NCI-H187 treated with DMSO at 0.1 percent for 48 hours (cell line): ENCODE results near the gene POLR2J2.
"Not testable (repeated sequence)": the region's sequence is repeated elsewhere in the genome, so short reads cannot be mapped to it uniquely, and the experiment has no call there.

Source experiments
- DNase-seq: peaks from one replicate; lab custom pipeline; 2025; lab: John Stamatoyannopoulos, UW

POLR2J2 gene

GRCh38 chr7:102671166-102671955 lies at the start of gene POLR2J2:
POLR2J2 (minus strand) TSS chr7:102671663; CDS start chr7:102671601, 62 bp downstream.
- not testable (repeated sequence) for DNase-seq

GRCh38 chr7:102718491-102718890 lies 47.0 kb upstream of the POLR2J2 start:
- not testable (repeated sequence) for DNase-seq

DNA sequence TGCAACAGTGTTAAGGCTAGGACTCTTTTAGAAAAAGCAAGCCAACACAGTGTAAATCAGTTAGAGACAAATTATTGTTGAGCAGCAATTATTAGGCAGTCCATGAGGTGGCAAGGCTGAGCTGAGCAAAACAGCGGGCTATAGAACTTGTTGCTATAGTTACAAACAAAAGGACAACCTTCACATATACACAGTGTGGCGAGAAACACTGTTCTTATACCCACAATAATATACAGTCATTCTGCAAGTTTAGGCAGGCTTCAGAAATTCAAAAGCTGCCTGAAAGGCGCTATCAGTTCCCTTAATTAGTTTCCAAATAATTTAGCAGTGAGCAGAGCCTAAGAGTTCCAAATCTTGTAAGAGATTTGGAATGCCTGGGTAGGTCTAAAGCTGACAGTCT lies 44.3 kb upstream of the POLR2J2 start:
- not testable (repeated sequence) for DNase-seq

DNA sequence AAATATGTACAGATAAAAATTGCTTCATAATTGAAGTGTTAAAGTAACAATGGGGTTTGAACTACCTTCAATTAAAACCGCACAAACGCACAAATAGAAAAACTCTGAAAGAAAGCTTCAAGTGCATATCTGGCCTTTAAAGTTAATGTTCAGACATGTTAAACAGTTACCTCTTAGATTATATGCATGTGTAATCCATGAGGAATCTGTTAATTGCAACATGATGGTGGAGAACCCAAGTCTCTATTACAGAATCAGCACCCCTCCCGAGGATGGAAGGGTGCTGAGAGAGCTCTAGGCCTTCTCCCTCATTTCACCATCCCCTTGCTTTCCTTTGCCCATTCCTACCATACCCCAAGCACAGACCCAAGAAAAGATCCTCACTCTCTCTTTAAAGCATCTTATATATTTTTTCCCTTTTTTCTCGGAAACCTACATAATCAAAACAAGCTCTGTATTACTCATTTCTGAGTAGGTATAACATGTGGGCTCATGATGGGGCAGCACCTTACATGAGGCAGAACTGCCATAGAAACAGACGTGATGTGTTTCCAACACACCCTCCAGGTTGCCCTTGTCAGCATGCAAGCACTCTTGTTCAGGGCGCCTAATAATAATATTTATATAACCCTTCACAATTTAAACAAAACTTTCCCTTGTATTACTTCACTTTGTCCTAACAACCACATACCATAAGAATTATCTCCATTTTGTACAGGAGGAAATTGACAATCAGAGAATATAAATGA lies 43.5 kb upstream of the POLR2J2 start:
- DNase-seq = not testable (repeated sequence)

DNA sequence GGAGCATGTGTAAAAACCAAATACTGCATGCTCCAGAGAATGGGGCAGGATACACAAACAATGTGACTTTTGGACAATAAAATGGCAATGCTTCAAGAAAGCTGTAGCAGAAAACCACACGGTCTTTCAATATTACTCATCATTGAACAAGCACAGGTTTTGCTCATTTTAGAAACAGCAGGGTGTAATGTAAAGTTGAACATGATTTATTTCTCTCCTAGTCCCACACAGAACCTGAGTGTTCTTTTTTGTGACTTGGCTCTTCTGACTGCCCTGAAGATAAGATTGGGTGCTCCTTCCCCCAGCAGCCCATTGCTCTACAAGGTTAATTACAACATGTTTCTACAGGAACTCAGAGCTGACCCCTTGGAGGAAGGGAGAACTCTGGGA lies 42.2 kb upstream of the POLR2J2 start:
- DNase-seq = not testable (repeated sequence)

DNA sequence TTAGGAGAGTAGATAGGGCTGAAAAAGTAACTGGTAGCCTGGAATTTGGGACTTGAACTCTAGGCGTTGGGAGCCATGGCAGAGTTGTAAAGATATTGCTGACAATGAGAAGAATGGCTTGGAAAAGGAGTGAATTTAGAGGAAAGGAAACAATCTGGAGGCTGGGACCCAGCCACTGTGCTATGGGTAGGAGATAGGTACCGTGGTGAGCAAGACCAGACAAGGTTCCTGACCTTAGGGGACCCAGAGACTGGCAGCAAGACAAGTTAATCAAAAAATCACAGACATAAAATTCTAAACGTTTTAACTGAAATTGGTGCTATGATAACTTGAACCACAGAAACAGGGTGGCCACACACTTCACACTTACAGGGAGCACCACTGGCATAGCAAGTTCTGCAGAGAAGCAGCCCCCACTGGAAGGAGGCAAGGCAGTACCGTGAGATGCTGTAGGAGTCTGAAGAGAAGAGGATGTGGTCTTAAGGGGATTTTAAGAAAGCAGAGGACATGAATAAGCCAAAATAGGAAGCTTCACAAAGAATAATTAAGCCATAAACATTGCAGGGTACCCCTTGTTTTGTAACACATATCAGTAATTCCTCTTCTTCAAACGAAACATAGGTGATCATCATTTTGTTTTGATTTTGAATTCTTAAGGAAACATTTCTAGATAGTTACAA lies 41.7 kb upstream of the POLR2J2 start:
- DNase-seq = not testable (repeated sequence)

- not testable (repeated sequence) for DNase-seq
These were observed 27.7 kb upstream of the POLR2J2 start for GRCh38 chr7:102698962-102699750.

DNA sequence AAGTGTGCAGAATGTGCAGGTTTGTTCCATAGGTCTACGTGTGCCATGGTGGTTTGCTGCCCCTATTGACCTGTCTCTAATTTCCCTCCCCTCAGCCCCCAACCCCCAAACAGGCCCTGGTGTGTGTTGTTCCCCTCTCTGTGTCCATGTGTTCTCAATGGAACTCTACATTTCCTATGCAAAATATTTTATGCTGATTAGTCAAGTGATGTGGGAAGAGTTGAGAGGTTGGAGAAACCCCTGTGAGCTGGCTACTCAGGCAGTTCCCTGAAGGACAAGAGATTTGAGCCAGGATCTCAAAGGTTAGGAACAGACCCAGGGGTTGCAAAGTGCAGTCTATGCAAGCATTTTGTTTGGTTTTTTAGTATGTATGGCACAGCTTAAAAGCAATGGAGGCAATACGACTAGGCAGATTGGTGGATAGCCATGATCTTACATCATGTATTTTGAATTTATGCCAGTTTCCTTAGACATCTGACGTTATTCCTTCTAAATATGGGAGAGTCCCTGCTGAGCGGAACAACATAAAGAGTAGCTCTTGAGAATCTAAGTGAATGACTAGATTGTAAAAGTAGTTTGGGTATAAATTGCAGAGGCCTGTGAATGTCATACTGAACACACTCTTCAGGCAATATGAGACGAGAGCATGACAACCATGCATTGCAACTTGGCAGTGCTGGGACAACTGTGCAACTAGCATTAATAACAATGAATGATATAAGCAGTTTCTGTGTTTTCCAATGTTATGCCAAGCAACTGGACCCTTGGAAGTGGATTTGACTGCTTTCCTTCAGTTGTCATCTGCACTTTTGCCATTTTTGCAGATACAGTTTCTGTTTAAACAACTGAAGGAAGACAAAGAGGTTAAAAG lies 26.4 kb upstream of the POLR2J2 start:
- DNase-seq = not testable (repeated sequence)

DNA sequence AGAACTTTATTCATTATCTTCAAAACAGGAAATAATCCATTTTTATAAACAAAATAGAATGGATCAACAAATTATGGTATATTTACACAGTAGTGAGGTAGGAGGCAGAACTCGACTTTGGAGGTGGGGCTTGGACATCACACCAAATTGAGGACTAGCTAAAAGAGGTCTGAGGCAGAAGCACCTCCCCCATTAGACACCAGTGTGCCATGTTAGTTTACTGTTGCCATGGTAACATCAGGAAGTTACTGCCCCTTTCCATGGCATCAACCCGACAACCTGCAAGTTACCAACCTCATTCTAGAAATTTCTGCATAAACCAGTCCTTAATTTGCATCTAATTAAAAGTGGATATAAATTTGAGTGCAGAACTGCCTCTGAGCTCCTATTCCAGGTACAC lies 24.5 kb upstream of the POLR2J2 start:
- not testable (repeated sequence) for DNase-seq

DNA sequence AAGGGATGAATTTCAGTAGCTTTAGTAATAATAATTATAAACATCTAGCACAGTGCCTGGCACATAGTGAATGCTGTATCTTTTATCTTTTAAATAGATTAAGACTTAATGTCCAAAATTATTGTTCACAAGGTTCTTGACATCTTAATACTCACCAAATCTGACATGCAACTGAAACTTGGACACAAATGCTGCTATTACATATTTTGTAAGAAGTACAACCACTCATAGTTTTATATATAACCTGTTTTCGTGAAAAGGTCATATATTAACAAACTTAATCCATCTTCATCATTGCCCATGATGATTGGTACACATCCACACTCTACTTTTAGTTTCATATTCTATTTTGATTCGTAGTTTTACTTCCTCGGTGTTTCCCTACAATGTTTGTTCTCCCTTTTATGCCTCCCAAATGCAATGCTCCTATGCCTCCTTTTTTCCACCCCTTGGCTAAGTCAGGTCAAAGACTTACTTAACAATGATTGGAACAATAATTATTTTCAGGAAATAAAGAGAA lies 23.6 kb upstream of the POLR2J2 start:
- not testable (repeated sequence) for DNase-seq

- DNase-seq = not testable (repeated sequence)
These were observed 22.5 kb upstream of the POLR2J2 start for GRCh38 chr7:102694008-102694407.

DNA sequence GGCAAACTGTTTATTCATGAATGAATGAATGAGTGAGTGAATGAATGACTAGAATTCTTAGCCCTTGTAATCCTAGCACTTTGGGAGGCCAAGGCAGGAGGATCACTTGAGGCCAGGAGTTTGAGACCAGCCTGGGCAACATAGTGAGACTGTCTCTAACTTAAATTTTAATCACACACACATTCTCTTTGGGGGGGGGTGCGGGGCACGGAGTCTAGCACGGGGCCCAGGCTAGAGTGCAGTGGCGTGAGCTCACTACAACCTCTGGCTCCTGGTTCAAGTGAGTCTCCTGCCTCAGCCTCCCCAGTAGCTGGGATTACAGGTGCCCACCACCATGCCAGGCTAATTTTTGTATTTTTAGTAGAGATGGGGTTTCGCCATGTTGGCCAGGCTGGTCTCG lies 19.1 kb upstream of the POLR2J2 start:
- not testable (repeated sequence) for DNase-seq

- not testable (repeated sequence) for DNase-seq
These were observed 18.2 kb upstream of the POLR2J2 start for GRCh38 chr7:102689436-102690282.

DNA sequence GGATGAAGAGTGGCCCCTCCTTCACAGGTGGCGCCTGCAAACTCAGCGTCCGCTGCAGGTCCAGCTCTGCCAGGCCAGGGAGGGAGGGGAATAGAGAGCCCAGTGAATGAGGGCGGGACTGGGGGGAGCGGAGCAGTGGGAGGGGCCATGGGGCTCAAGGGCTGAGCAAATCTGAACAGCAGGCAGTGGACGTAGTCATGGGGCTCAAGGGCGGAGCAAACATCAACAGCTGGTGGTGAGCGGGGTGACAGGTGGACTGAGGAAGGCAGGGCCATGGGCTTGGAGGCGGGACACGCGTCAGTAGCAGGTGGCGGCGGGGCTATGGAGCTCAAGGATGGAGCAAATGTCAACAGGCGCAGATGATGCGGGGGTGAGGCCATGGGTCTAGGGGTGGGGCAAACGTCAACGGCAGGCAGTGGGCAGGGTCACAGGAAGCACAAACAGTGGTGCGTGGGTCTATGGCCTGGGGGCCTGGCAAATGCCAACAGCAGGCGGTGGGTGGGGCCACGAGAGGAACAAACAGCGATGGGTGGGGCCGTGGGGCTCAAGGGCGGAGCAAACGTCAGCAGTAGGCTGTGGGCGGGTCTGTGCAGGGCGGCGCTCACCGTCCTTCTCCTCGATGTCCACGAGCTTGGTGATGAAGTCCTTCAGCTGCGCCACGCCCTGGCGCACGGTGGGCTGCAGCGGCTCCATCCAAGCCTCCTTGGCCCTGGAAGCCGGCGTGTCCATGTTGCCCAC lies 17.0 kb upstream of the POLR2J2 start:
- DNase-seq = not testable (repeated sequence)

DNA sequence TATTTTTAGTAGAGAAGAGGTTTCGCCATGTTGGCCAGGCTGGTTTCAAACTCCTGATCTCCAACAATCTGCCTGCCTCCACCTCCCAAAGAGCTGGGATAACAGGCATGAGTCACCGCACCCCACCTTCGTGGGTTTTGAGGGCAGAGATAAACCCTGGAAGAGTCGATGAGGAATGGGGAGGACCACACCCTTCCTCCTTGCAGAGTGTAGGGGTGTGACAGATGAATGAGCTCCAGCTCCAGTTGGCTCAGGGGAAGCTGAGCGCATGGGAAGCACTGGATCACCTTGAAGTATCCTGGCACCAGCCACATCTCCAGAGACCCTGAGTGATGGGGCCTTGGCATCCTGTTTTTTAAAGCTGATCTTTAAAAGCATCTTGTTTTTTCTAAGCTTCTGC lies 11.1 kb upstream of the POLR2J2 start:
- not testable (repeated sequence) for DNase-seq

- not testable (repeated sequence) for DNase-seq
These were observed 9.3 kb upstream of the POLR2J2 start for GRCh38 chr7:102680780-102681179.

- DNase-seq = not testable (repeated sequence)
These were observed 4.1 kb upstream of the POLR2J2 start for GRCh38 chr7:102675545-102675944.

GRCh38 chr7:102673447-102674067 lies 2.1 kb upstream of the POLR2J2 start:
- DNase-seq = not testable (repeated sequence)
